GM21360 (cell line): ENCODE data around the gene ZIC4.

ENCODE experiments used
- ATAC-seq: cut with Tn5 transposase; IDR thresholded peaks from one replicate; pipeline ENCODE4 v1.9.1; 2021; ENCODE audit warnings: mild to moderate bottlenecking, moderate library complexity; ENCODE audit not compliant: unreplicated experiment

ZIC4 gene

GRCh38 chr3:147407498-147408187 lies 1.3 kb upstream of the ZIC4 start:
- ATAC-seq = no peak

DNA sequence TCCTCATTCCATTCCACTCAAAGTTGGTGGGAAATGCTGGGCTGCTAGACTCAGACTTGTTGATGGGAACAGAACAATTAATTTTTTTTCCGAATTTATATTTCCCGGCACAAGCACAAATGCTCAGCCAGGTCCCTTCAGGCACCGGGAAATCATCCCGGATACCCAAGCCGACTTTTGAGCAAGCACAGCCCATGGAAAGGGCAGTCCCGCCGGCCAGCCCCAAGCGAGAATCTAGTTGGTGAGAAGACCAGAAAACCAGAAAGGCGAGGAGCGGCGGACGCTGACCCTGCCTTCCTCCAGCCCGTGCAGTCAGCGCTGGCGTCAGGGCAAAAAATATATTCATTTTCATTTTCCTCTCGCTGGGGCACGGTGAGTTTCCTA lies 763 bp upstream of the ZIC4 start:
- no peak for ATAC-seq

DNA sequence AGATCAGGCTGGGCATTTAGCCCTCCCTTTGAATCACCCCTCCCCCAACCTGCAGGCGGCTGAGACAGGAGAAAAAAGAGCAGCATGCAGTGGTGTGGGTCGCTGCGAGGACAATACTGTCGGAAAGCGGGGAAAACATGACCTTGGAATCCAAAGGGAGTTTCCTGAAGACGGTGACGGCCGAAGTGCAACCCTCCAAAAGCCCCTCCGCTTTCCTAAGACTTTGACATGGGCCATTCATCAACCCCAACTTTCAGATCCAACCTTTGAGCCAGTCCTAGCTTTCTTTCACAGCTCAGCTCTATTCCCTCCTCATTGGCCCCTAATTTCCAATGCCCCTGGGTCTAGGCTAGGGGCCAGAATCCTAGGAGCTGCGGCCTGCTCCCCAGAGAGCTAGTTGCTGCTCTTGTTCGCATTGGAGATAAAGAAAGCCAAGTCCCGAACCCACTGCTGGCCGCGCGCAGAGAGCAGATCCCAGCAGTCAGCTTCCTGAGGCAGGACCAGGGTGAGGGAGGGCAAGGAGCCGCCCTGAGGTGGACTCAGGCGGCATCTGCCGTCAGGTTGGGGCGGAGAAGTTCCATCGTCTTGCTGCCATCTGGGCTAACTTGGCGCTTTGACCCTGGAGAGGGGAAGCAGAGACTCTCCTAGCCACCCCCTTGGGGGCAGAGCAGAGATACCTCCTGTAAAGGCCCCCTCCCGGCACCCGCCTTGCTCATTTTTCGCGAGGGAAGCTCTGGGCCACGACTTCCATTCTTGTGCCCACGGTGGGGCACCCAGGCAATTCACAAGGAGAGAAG lies 914 bp downstream of the ZIC4 start:
- no peak for ATAC-seq

- no peak for ATAC-seq
Observed at GRCh38 chr3:147404800-147405230, 1.5 kb downstream of the ZIC4 start.

GRCh38 chr3:147404000-147404799 lies 2.1 kb downstream of the ZIC4 start:
- ATAC-seq = no peak

DNA sequence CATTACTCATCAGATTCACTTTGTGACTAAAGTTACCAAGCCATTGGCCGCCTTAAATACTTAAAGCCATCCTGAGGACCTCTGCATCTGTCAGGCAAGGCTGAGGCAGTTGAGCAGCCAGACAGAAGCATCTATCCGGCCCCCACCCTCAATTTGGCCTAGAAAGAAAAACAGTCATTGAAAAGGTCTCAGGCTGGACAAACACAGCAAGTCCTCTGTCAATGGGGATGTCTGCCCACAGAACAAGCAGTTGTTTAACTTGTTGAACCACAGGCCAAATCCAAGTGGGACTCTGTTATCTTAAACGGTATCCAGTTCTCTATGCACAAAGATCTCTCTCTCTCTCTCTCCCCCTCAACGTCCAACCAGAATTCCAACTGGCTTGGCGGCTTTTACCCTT lies 2.8 kb downstream of the ZIC4 start:
- no peak for ATAC-seq

DNA sequence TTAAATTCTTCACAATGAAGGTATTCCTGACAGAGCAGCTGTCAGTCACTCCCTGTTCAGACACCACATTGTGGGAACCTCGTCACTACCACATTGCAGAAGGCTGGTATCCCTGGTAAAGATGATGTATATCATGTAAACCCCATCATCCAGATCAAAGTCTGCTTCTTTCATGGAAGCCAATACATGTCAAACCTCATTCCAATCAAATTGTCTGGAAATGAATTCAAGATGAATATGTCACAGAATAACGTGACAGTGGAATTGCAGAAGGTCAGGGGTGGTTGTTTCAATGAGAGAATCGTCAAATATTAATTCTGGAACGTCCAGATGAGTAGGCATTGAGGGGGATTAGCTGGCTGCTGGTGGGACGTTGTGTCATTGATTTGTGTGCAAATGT lies 4.2 kb downstream of the ZIC4 start:
- ATAC-seq = no peak

DNA sequence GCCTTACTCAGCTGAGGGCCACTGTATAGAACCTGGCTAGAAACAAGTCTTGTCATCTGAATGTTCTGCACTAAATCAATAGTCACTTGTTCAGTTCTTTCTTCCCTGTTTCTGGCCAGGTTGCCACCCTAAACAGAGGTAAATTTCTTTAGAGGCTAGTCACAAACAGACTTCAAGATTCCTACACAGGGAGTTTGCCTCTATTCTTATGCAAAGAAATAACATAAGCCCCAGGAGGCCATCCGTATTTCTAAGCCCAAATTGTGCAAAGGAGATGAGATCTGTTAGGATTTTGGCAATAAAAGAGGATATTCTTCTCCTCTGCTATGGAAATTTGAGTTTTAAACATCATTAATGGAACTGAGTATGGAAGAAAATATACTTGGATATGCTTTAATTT lies 4.9 kb downstream of the ZIC4 start:
- ATAC-seq = no peak

DNA sequence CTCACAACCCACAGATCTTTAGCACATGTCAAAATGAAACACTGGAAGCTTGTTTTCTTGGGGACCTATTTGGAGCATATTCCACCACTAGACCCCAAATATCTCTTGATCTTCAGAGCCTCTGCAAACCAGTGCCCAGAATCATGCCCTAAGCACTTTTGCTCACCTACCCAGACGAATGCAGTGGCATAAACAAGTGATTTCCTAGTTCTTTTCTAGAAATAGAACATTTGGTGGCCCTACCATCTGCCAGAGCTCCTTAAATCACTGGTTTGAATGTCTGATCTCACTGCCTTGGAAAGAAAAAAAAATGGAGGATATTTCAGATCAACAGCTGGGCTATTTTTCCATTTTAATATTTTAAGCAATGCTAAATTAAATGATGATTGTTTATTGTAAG lies 5.3 kb downstream of the ZIC4 start:
- no peak for ATAC-seq

DNA sequence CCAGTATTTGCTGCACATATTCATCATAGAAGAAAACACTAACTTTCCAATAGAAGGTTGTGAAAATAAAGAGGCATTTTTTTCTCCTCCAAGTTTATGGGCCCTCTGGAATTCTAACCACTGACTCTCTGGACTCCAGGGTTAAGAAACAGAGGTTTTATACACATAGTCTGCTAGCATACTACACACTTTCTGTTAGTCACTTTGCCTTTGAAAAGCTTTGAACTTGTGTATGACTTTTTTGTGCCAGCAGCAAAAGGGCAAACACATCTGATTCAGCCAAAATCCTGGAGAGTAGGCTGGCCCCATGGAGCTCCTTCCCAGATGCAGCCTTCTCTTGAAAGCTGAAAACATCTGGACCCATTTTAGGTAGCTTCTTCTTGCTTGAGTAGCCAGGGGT lies 6.2 kb downstream of the ZIC4 start:
- no peak for ATAC-seq

DNA sequence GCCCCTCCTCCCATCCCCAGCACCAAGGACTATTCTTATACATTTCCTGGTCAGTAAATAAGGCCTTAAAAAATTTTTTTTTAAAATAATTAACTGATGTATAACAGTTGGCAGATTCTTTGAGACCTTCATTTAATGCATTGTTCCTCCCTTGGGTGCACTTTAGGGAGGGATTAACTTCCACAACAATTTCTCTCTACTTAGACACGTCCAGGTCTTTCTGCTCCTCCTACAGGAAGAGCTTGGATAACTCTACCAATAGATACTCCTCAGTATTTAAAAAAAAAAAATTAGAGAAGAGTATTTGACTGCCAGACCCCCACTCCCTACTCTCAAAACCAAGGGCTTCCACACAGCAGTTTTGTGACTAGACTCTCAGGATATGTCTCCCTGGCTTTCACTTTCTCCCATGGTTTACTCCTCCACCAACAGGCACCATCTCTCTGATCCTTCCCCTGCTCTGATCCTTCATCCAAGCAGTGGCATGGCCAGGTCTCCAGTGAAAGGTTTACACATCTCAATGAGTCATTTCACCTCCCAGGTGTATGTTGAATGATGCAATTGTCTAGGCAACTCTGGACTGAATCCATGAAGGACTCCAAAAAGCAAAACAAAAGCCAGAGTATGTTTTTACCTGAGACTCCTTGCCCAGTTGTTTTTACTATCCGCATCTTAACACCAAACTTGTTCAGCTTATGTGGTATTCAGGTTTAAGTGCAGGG lies 7.4 kb downstream of the ZIC4 start:
- ATAC-seq = no peak

- no peak for ATAC-seq
Observed at GRCh38 chr3:147397875-147398812, 8.2 kb downstream of the ZIC4 start.

DNA sequence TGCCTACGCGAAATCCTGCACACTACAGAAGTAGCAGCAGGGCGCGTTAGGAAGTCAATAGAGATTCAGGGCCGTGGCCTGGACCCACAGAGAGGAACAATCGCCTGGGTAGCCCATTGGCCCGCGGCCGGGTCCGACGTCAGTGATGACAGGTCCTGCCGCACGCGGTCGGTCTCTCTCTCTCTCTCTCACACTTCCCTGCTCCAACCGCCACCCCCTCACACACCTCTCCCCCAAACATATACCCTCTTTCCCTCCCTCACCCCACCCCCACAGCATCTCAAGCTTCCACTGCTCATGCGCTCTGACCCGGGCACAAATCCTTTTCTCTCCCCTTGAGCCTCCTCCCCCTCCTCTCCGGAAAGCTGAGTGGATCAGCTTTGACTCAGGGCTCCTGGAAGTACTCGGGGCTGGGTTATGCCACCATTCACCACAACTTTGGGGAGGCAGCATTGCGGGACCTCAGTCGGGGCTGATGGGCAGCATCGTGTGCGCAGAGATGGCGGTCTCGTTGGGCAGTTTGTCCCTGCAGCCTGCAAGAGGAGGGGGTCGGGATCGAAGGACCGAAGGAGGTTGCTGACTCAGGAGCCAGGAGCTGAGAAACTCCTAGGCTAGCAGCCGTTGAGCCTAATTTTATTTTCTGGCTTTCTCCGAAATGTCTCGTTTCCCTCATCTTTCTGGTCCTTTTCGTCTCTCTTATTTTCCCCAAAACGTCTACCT lies 9.0 kb downstream of the ZIC4 start:
- no peak for ATAC-seq

DNA sequence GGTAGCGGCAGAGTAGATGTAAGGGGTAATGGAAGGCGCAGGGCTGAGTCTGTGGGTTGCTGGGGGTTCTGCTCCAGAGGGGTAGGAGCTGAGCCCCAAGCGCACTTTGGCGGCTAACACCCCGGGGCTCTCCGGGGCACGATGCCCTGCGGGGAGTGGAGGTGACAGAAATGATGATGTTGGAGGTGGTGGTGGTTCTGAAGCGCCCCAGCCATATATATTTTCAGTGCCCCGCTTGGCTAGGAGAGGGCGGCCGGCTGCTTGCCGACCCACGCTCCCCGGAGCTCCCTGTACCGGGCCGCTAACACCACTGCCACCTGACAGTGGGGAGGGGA lies 9.7 kb downstream of the ZIC4 start:
- ATAC-seq = no peak

- no peak for ATAC-seq
Observed at GRCh38 chr3:147395899-147396711, 10.2 kb downstream of the ZIC4 start.

DNA sequence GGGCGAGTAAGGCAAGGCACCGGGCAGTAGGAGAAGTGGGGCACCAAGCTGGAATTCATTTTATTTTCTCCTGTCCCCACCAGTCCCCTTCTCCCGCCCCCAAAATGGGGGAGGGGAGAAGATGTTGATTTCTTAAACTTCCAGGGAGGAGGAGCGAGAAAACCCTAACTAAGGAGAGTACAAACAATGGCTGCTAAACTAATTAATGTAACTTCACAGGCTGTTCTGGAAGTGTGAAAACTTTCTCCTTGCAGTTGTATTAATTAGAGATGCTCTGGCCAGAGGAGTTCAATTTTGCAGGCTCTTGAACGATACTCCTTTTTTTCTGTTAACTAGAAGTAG lies 11.5 kb downstream of the ZIC4 start:
- no peak for ATAC-seq

GRCh38 chr3:147393943-147394883 lies 12.1 kb downstream of the ZIC4 start:
- ATAC-seq = no peak
